Muscle layer of duodenum (tissue), 2 donors: Measurements from ENCODE around the gene COL8A1.

ENCODE experiments used
- H3K27ac ChIP-seq: one replicate; pipeline ENCODE4 v1.7.0; 2013; ENCODE audit warnings: mild to moderate bottlenecking, low read length
- H3K27me3 ChIP-seq: one replicate; pipeline ENCODE4 v1.7.0; 2013; ENCODE audit warnings: low read depth, mild to moderate bottlenecking, control low read depth, low read length
- H3K36me3 ChIP-seq, 2 donors: one replicate each; pipeline ENCODE4 v1.7.0; 2013; ENCODE audit warnings: low read length in 2 of 2, control low read depth in 1 of 2, mild to moderate bottlenecking in 1 of 2; ENCODE audit not compliant: insufficient read depth in 2 of 2, control insufficient read depth in 1 of 2
- H3K4me1 ChIP-seq, 2 donors: one replicate each; pipeline ENCODE4 v1.7.0; 2013; ENCODE audit warnings: low read length in 2 of 2, mild to moderate bottlenecking in 2 of 2, control low read depth in 1 of 2, moderate library complexity in 1 of 2; ENCODE audit not compliant: insufficient read depth in 2 of 2, control insufficient read depth in 1 of 2
- H3K4me3 ChIP-seq, 2 donors: one replicate each; pipeline ENCODE4 v1.7.0; 2013; ENCODE audit warnings: low read length in 2 of 2, low read depth in 1 of 2, mild to moderate bottlenecking in 1 of 2
- H3K9me3 ChIP-seq, 2 donors: one replicate each; pipeline ENCODE4 v1.7.0; 2013; ENCODE audit warnings: low read length in 2 of 2, control low read depth in 1 of 2, mild to moderate bottlenecking in 1 of 2; ENCODE audit not compliant: control insufficient read depth in 1 of 2
- donor health status: healthy.

The COL8A1 gene

DNA sequence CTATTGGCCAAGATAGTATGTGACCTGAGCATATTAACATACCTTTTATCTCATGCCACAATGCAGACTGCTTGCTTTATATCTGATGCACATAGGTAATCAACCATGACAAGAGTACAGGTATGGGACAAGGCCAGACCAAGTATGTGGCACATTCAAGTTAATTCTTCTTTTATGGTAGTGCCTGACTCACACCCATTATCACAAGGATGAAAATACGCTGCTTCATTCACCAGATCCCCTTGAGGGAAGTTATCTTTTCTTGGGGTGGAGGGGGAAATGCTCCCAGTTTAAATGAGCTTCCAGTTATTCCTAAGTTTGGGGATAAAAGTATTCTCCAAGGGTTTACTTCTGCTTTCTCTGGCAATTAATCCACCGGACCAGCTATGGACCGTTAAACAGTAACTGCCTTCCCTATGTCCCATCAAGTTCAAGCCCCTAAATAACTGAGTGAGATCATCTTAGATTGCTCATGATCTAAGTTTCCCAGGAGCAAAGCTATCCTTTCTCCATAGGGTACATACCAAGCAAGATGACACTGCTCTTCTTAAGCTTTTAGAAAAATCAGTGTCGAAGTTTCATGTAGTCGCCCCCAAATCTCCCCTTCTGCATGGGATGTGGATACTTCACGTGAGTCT lies 1.9 kb downstream of the COL8A1 start:
- no peaks in the 10 kb centered on the region for H3K36me3 ChIP-seq
- H3K27ac ChIP-seq, result no peak overlapping the region
- peaks cover 0 to 9% of the 10 kb centered on the region in 2 donors for H3K4me1 ChIP-seq
- H3K9me3 ChIP-seq, result no peaks in the 10 kb centered on the region
- H3K4me3 ChIP-seq, result no peak overlapping the region
- no peaks in the 10 kb centered on the region for H3K27me3 ChIP-seq

DNA sequence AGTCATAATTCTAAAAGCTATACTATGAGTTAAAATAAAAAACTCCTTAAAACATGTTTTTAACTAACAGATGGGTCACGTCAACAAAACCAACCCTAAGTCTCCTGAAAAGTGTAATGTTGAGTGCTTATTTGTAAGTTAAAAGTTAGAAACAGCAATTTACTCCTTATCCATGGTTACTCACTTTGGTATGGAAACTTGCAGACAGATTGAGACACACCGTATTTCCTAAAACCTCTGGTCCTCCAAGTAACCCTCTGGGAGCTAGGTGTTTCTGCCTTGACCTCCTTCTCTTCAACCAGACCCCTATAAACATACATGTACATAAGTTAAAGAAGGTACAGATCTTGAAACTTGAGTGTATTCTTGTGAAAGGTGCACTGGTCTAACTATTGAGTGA lies 3.1 kb downstream of the COL8A1 start:
- H3K36me3 ChIP-seq, result no peaks in the 10 kb centered on the region
- no peaks in the 10 kb centered on the region for H3K27me3 ChIP-seq
- peaks cover 0 to 15% of the 10 kb centered on the region in 2 donors for H3K4me1 ChIP-seq
- H3K4me3 ChIP-seq, result no peak overlapping the region
- H3K9me3 ChIP-seq, result no peaks in the 10 kb centered on the region
- H3K27ac ChIP-seq, result no peak overlapping the region

- no peak overlapping the region for H3K4me3 ChIP-seq
- no peaks in the 10 kb centered on the region for H3K27me3 ChIP-seq
- H3K4me1 ChIP-seq, result peaks cover 0 to 14% of the 10 kb centered on the region in 2 donors
- H3K36me3 ChIP-seq, result no peaks in the 10 kb centered on the region
- H3K27ac ChIP-seq, result no peak overlapping the region
- H3K9me3 ChIP-seq, result no peaks in the 10 kb centered on the region
Observed at GRCh38 chr3:99641982-99642381, 3.6 kb downstream of the COL8A1 start.

- Histone ChIP-seq H3K9me3 (no peaks in the 10 kb centered on the region), H3K4me3 (no peak overlapping the region), H3K27ac (no peak overlapping the region), H3K4me1 (peaks cover 0 to 15% of the 10 kb centered on the region in 2 donors), H3K36me3 (no peaks in the 10 kb centered on the region), H3K27me3 (no peaks in the 10 kb centered on the region)
Observed at GRCh38 chr3:99644017-99644416, 5.6 kb downstream of the COL8A1 start.

GRCh38 chr3:99644746-99645145 lies 6.4 kb downstream of the COL8A1 start:
- Histone ChIP-seq H3K4me3 (no peak overlapping the region), H3K36me3 (no peaks in the 10 kb centered on the region), H3K9me3 (no peaks in the 10 kb centered on the region), H3K27me3 (no peaks in the 10 kb centered on the region), H3K27ac (no peak overlapping the region), H3K4me1 (peaks cover 0 to 15% of the 10 kb centered on the region in 2 donors)

- no peaks in the 10 kb centered on the region for H3K27me3 ChIP-seq
- no peaks in the 10 kb centered on the region for H3K36me3 ChIP-seq
- H3K4me1 ChIP-seq, result peaks cover 0 to 15% of the 10 kb centered on the region in 2 donors
- H3K4me3 ChIP-seq, result no peak overlapping the region
- no peaks in the 10 kb centered on the region for H3K9me3 ChIP-seq
- H3K27ac ChIP-seq, result peak overlapping the region; percentile 32
Observed at GRCh38 chr3:99645277-99646106, 7.1 kb downstream of the COL8A1 start.

DNA sequence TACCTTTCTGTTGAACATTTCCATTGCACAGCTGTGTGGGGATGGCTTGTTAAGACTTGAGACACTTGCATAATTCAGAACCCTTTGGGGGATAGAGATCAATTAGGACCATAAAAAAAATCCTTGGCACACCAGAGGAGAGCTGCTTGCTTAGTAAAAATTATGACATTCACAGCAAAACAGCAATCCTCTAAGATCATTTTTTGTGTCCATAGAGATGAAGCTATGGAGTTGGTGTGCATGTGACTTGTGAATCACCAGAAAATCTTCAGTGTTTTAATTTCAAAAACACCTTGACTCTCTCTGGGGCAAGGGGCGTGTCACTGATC lies 7.7 kb downstream of the COL8A1 start:
- no peak overlapping the region for H3K4me3 ChIP-seq
- no peaks in the 10 kb centered on the region for H3K27me3 ChIP-seq
- peaks cover 2 to 16% of the 10 kb centered on the region in 2 donors for H3K4me1 ChIP-seq
- H3K27ac ChIP-seq, result no peak overlapping the region
- no peaks in the 10 kb centered on the region for H3K36me3 ChIP-seq
- H3K9me3 ChIP-seq, result no peaks in the 10 kb centered on the region

DNA sequence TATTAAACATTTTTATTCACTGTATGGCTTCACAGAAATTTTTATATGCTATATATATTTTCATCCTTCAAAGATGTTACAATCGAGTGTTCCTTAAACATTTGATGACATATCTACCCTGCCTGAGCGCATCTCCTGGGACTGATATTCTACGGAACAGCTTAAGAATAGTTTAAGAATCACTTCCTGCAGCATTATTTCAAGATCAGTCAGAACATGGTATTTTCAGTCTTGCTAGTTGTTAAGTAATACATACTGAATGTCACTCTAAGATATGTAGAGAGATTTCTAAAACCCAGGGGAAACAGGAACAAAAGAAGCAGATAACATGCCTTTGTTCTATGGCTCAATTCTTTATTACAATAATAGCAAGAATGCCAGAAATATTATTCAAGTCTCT lies 8.7 kb downstream of the COL8A1 start:
- peaks cover 7 to 26% of the 10 kb centered on the region in 2 donors for H3K4me1 ChIP-seq
- no peaks in the 10 kb centered on the region for H3K27me3 ChIP-seq
- H3K36me3 ChIP-seq, result no peaks in the 10 kb centered on the region
- H3K9me3 ChIP-seq, result no peaks in the 10 kb centered on the region
- H3K27ac ChIP-seq, result peak overlapping the region; percentile 47
- H3K4me3 ChIP-seq, result no peak overlapping the region

DNA sequence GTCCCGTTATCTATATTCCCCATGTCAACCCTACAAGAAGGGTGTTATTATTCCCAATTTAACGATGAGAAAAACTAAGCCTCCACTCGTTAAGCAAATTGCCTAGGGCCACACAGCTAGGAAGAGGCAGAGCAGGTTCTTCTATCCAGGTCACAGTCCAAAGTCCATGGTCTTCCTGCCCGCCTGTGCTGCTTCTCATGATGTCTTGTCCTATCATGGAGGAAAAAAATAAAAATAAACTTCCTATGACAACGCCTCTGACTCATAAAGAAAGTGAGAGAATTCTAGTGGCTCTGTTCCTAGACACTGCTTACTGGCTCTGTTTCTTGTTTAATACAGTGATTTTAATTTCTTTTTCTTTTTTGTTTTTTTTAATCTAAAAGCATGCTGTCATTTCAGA lies 9.7 kb downstream of the COL8A1 start:
- peak overlapping the region; percentile 47 for H3K27ac ChIP-seq
- H3K4me3 ChIP-seq, result no peak overlapping the region
- no peaks in the 10 kb centered on the region for H3K36me3 ChIP-seq
- no peaks in the 10 kb centered on the region for H3K27me3 ChIP-seq
- no peaks in the 10 kb centered on the region for H3K9me3 ChIP-seq
- peaks cover 7 to 28% of the 10 kb centered on the region in 2 donors for H3K4me1 ChIP-seq

- Histone ChIP-seq H3K27me3 (no peaks in the 10 kb centered on the region), H3K9me3 (no peaks in the 10 kb centered on the region), H3K27ac (peak overlapping the region; percentile 57), H3K4me3 (no peak overlapping the region), H3K4me1 (peaks cover 7 to 28% of the 10 kb centered on the region in 2 donors), H3K36me3 (no peaks in the 10 kb centered on the region)
Observed at GRCh38 chr3:99648516-99648915, 10.1 kb downstream of the COL8A1 start.

- Histone ChIP-seq H3K27ac (peak overlapping the region; percentile 18), H3K4me1 (peaks cover 7 to 18% of the 10 kb centered on the region in 2 donors), H3K9me3 (no peaks in the 10 kb centered on the region), H3K27me3 (no peaks in the 10 kb centered on the region), H3K36me3 (no peaks in the 10 kb centered on the region), H3K4me3 (no peak overlapping the region)
Observed at GRCh38 chr3:99651531-99651930, 13.1 kb downstream of the COL8A1 start.
